K562 (cell line): ENCODE data around the gene TMEM107. TPM values are rescaled to one million over a fixed set of nuclear protein-coding genes. Genes with fewer than 3 reads are reported as not detected.

ENCODE experiments used
- ATAC-seq: fragments of 200-7000 bp; cut with Tn5 transposase; 3 replicates; pipeline ENCODE4 v1.9.1; 2020; ENCODE audit warnings: moderate library complexity
- BruUV-seq: library from RNA; stranded (reverse); fragments of 400-500 nt; replicated peaks from 2 replicates; lab custom pipeline; 2021; lab: Mats Ljungman, UMichigan
- CTCF ChIA-PET: fragments of 300-600 bp; formaldehyde crosslinking; extraction: SDS; loops from one replicate; lab custom pipeline; 2021; ENCODE audit warnings: low intra/inter-chr PET ratio; lab: Yijun Ruan, JAX
- POLR2A ChIA-PET: fragments of 300-600, 350-650 bp; sonication (Branson Sonifier 250); formaldehyde crosslinking; extraction: SDS; loops from one replicate; lab custom pipeline; 2021; ENCODE audit warnings: antibody characterized with exemption, inconsistent platforms; lab: Yijun Ruan, JAX
- DNase-seq, 4 experiments: peaks; one replicate each; pipeline versions ENCODE4 v3.0.0 to v3.0.0-alpha.2; 2011 to 2018; ENCODE audit warnings: low spot score in 3 of 4, mixed read lengths in 3 of 4; ENCODE audit errors: extremely low read depth in 1 of 4
- FAIRE-seq: peaks from 2 replicates; lab custom pipeline; 2011; peaks lifted over from hg19 to GRCh38; lab: Jason Lieb, UNC
- H2AFZ ChIP-seq: 2 replicates; pipeline ENCODE4 v1.6.0; 2011; ENCODE audit warnings: low read depth, low read length, control low read depth, inconsistent platforms
- H3K27ac ChIP-seq: fragments of 200-600 bp; 3 replicates; pipeline ENCODE4 v1.8.0; 2011; ENCODE audit warnings: low read depth, mild to moderate bottlenecking, control low read depth, inconsistent platforms, low read length, moderate library complexity, mixed read lengths; ENCODE audit errors: extremely low read depth
- H3K27me3 ChIP-seq, 2 experiments: fragments of 300-600 bp in 1 of 2; 2 replicates in 1 of 2; 3 replicates in 1 of 2; pipeline versions ENCODE4 v1.6.0 to v1.8.0; 2011; ENCODE audit warnings: inconsistent platforms in 2 of 2, low read length in 2 of 2, mild to moderate bottlenecking in 1 of 2, mixed read lengths in 1 of 2, moderate library complexity in 1 of 2; ENCODE audit not compliant: control insufficient read depth in 2 of 2, insufficient read depth in 2 of 2
- H3K36me3 ChIP-seq: fragments of 300-600 bp; 3 replicates; pipeline ENCODE4 v1.8.0; 2011; ENCODE audit warnings: mild to moderate bottlenecking, low read length, inconsistent platforms; ENCODE audit not compliant: control insufficient read depth, insufficient read depth
- H3K4me1 ChIP-seq, 2 experiments: fragments of 200-600 bp in 1 of 2; replicated peaks in 1 of 2; 2 replicates in 1 of 2; 3 replicates in 1 of 2; pipeline versions ENCODE4 v1.5.1 to v1.8.0; 2011; ENCODE audit warnings: inconsistent platforms in 2 of 2, low read length in 2 of 2, mild to moderate bottlenecking in 1 of 2, mixed read lengths in 1 of 2, moderate library complexity in 1 of 2; ENCODE audit not compliant: control insufficient read depth in 2 of 2, insufficient read depth in 2 of 2
- H3K4me2 ChIP-seq: 2 replicates; pipeline ENCODE4 v1.6.1; 2011; ENCODE audit warnings: low read length, control low read depth, inconsistent platforms, mixed read lengths; ENCODE audit not compliant: insufficient read depth
- H3K4me3 ChIP-seq: fragments of 200-600 bp; sonication (generic), shearing (Covaris generic); 2 replicates; pipeline ENCODE4 v1.5.1; 2016; ENCODE audit warnings: control low read depth, inconsistent platforms
- H3K79me2 ChIP-seq: fragments of 200-600 bp; 3 replicates; pipeline ENCODE4 v1.8.0; 2011; ENCODE audit warnings: low read length, inconsistent platforms; ENCODE audit not compliant: control insufficient read depth, insufficient read depth
- H3K9ac ChIP-seq, 2 experiments: 2 replicates each; pipeline versions ENCODE4 v1.6.0 to v1.6.1; 2011; ENCODE audit warnings: low read depth in 2 of 2, low read length in 2 of 2, control low read depth in 1 of 2, inconsistent platforms in 1 of 2, mild to moderate bottlenecking in 1 of 2, mixed read lengths in 1 of 2; ENCODE audit not compliant: insufficient read depth in 1 of 2
- H3K9me1 ChIP-seq: one replicate; pipeline ENCODE4 v1.6.0; 2011; ENCODE audit warnings: inconsistent platforms, mild to moderate bottlenecking, low read length, moderate library complexity; ENCODE audit not compliant: control insufficient read depth, insufficient read depth
- H3K9me3 ChIP-seq: replicated peaks from 2 replicates; pipeline ENCODE4 v1.5.1; 2011; ENCODE audit warnings: low read depth, low read length, inconsistent platforms; ENCODE audit not compliant: control insufficient read depth, insufficient read depth
- H4K20me1 ChIP-seq: replicated peaks from 2 replicates; pipeline ENCODE4 v1.6.1; 2011; ENCODE audit warnings: low read length, inconsistent platforms, mixed read lengths; ENCODE audit not compliant: control insufficient read depth, insufficient read depth
- GMEB1 ChIP-seq: fragments of 250-450 bp; sonication (Bioruptor Pico); IDR thresholded peaks from 2 replicates; pipeline ENCODE4 v1.4.0; 2020; ENCODE audit warnings: mild to moderate bottlenecking
- PKNOX1 ChIP-seq: fragments of 450-650 bp; IDR thresholded peaks from 2 replicates; pipeline ENCODE4 v1.6.1; 2016
- RBBP5 ChIP-seq: fragments of 200-600 bp; sonication (generic); IDR thresholded peaks from 2 replicates; pipeline ENCODE4 v1.6.1; 2012; ENCODE audit warnings: borderline replicate concordance, mild to moderate bottlenecking, low read length, control low read depth, inconsistent platforms; ENCODE audit not compliant: insufficient read depth, poor library complexity, severe bottlenecking
- TAF9B ChIP-seq: fragments of 450-650 bp; IDR thresholded peaks from 2 replicates; pipeline ENCODE4 v1.6.1; 2018; ENCODE audit warnings: mild to moderate bottlenecking; ENCODE audit not compliant: partially characterized antibody
- ZNF696 ChIP-seq: fragments of 250-450 bp; sonication (Bioruptor Pico); conservative IDR thresholded peaks from 2 replicates; pipeline ENCODE4 v1.4.0; 2020; ENCODE audit warnings: mild to moderate bottlenecking, moderate library complexity
- WGBS: fragments of 100-300 bp; shearing (Covaris generic); methylation state at CpG from one replicate; pipeline ENCODE4 v1.1.6; 2016; ENCODE audit warnings: low coverage, mixed read lengths; ENCODE audit not compliant: insufficient coverage; ENCODE audit errors: missing lambda C conversion rate; 5-methylcytosine and 5-hydroxymethylcytosine counted together
- in situ Hi-C: fragments of 300-500 bp; cut with MboI; formaldehyde crosslinking; loops from 4 replicates; pipeline ENCODE4 v1.15.0; 2018; ENCODE audit warnings: inconsistent platforms, mixed read lengths
- intact Hi-C: fragments of 100-400 bp; cut with micrococcal nuclease; formaldehyde crosslinking; loops from 2 replicates; pipeline ENCODE4 v1.14.2; 2022
- polyA plus RNA-seq, 8 experiments: library from polyadenylated mRNA; depleted of rRNA in 4 of 8; stranded (reverse) in 5 of 8; unstranded in 3 of 8; fragments of >200 nt; fragmentation: Nextera tagmentation in 2 of 8; fragmentation: Illumina TruSeq in 1 of 8; extraction: Ambion mirVana in 2 of 8; extraction: Trizol in 1 of 8; gene quantifications; 2 replicates each; pipeline versions ENCODE4 v1.2.1 to v1.2.3, GENCODE V29; 2011 to 2014; ENCODE audit warnings: inconsistent platforms in 1 of 8, missing spikeins in 1 of 8
- total RNA-seq, 7 experiments: library from RNA; depleted of rRNA in 6 of 7; stranded (reverse); fragments of >200 nt in 6 of 7; fragmentation: Illumina TruSeq in 2 of 7; extraction: Trizol in 2 of 7; gene quantifications; 2 replicates each; pipeline versions ENCODE4 v1.2.1 to v1.2.3, GENCODE V29; 2011 to 2021; ENCODE audit warnings: low replicate concordance in 1 of 7
- TF ChIP-seq, protein P1 (sequence below): fragments of 150-350 bp; conservative IDR thresholded peaks from 2 replicates; pipeline ENCODE4 v1.6.1; 2014; ENCODE audit warnings: low read length
- TF ChIP-seq, protein P2 (sequence below), 2 experiments: IDR thresholded peaks; 2 replicates each; pipeline ENCODE4 v1.6.1; 2012; ENCODE audit warnings: improper control_type of control experiment in 2 of 2, low read depth in 2 of 2, low read length in 2 of 2, borderline replicate concordance in 1 of 2
- TF ChIP-seq, protein P3 (sequence below), 2 experiments: IDR thresholded peaks; 2 replicates each; pipeline ENCODE4 v1.6.1; 2011; ENCODE audit warnings: borderline replicate concordance in 1 of 2, control low read depth in 1 of 2, low read depth in 1 of 2, low read length in 1 of 2, mild to moderate bottlenecking in 1 of 2, mixed read lengths in 1 of 2, moderate library complexity in 1 of 2; ENCODE audit not compliant: insufficient read depth in 1 of 2, insufficient read length in 1 of 2, poor library complexity in 1 of 2, severe bottlenecking in 1 of 2; ENCODE audit errors: extremely low read depth in 1 of 2

The TMEM107 gene
- total and polyA plus RNA-seq, 9 of the 15 experiments (the other 6 are each of a cell fraction or from before 2014, with no cell fraction given): 7.1 to 26.2 (median 16.9) TPM

DNA sequence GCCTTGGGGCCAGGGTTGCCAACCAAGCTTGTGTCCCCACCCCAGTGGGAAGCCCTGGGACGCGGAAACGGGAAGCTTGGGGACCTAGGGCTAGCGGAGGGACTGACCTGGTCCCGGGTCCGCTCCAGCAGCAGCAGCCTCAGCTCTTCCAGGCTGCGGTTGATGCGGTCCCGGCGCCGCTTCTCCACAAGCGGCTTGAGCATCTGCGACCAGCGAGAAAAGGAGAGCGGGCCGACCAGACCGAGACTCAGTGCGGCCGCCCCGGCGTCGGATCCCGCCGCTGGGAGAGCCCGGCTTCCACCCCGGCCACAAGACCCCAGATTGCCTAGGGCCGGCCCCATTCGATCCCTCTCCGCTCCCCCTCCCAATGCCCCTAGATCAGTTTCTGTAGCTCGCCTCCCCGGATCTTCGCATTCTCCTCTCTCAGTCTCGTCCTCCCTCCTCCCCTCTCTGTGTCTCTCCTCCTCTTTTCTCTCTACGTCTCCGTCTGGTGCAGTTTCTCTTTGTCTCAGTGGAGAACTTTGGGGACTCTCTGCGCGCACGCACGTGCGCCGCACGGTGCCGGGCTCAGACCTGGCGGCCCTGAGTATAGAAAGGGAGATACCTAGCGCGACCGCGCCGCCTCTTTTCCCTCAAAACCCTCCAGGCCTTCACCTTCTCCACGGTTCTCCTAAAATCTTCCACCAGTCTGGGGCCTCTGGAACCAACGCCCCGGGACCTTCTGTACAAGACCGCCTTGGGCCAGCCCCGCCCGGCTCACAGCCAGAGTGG, 53.1 kb downstream of the TMEM107 start:
- 0 out of 5 replicates have a peak, but pooled peaks cover 0 to 11% of the 10 kb centered on the region in 2 experiments for H3K27me3 ChIP-seq
- no peaks in the 10 kb centered on the region for H3K9me1 ChIP-seq
- DNase-seq (peak in 1 of 4 experiments; percentile 24), ATAC-seq (no peak), FAIRE-seq (no peak)
- H3K4me1 ChIP-seq: peaks cover 26 to 69% of the 10 kb centered on the region in 2 experiments
- in situ Hi-C loops (loop anchor here (5.0 kb wide), 2 partner anchors 99 to 179 kb away; no protein-coding TSS in a partner anchor), intact Hi-C loops (loop anchor here (5.0 to 10.0 kb wide), 3 partner anchors 49 to 288 kb away; partner anchors contain the start of gene KDM6B)
- CTCF ChIA-PET: no interaction called here
- no peaks in the 10 kb centered on the region for H3K36me3 ChIP-seq
- no peak overlapping the region for H3K27ac ChIP-seq
- peak overlapping the region in 1 of 2 experiments; percentile 85; a peak in 2 of 4 replicates for H3K9ac ChIP-seq
- POLR2A ChIA-PET: interaction anchor here (0.6 to 2.1 kb wide), 2 partner anchors 15 to 50 kb away, joined by 3 to 5 read pairs; no protein-coding TSS in a partner anchor
- H3K79me2 ChIP-seq: no peaks in the 10 kb centered on the region
- no peaks in the 10 kb centered on the region for H3K9me3 ChIP-seq
- WGBS: 6% methylated on average over 32 of the region's 55 CpGs
- BruUV-seq: no TSS peak
- H3K4me3 ChIP-seq: peak overlapping the region; percentile 65
- H2AFZ ChIP-seq: peak overlapping the region; percentile 82
- H3K4me2 ChIP-seq: peak overlapping the region; percentile 87
- peaks cover 8% of the 10 kb centered on the region; the same call in 1 of the 2 replicates for H4K20me1 ChIP-seq
- TF ChIP-seq, protein P1, sequence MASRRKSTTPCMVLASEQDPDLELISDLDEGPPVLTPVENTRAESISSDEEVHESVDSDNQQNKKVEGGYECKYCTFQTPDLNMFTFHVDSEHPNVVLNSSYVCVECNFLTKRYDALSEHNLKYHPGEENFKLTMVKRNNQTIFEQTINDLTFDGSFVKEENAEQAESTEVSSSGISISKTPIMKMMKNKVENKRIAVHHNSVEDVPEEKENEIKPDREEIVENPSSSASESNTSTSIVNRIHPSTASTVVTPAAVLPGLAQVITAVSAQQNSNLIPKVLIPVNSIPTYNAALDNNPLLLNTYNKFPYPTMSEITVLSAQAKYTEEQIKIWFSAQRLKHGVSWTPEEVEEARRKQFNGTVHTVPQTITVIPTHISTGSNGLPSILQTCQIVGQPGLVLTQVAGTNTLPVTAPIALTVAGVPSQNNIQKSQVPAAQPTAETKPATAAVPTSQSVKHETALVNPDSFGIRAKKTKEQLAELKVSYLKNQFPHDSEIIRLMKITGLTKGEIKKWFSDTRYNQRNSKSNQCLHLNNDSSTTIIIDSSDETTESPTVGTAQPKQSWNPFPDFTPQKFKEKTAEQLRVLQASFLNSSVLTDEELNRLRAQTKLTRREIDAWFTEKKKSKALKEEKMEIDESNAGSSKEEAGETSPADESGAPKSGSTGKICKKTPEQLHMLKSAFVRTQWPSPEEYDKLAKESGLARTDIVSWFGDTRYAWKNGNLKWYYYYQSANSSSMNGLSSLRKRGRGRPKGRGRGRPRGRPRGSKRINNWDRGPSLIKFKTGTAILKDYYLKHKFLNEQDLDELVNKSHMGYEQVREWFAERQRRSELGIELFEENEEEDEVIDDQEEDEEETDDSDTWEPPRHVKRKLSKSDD: no peak
- TF ChIP-seq, protein P2, sequence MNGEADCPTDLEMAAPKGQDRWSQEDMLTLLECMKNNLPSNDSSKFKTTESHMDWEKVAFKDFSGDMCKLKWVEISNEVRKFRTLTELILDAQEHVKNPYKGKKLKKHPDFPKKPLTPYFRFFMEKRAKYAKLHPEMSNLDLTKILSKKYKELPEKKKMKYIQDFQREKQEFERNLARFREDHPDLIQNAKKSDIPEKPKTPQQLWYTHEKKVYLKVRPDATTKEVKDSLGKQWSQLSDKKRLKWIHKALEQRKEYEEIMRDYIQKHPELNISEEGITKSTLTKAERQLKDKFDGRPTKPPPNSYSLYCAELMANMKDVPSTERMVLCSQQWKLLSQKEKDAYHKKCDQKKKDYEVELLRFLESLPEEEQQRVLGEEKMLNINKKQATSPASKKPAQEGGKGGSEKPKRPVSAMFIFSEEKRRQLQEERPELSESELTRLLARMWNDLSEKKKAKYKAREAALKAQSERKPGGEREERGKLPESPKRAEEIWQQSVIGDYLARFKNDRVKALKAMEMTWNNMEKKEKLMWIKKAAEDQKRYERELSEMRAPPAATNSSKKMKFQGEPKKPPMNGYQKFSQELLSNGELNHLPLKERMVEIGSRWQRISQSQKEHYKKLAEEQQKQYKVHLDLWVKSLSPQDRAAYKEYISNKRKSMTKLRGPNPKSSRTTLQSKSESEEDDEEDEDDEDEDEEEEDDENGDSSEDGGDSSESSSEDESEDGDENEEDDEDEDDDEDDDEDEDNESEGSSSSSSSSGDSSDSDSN (IDR thresholded peaks at IDR 0.05; ENCODE audit: borderline replicate concordance in 1 of 2, low read depth in 2 of 2, low read length in 2 of 2): 0 out of 4 replicates have a peak, but pooled peaks of 1 of the 2 experiments have one; percentile 60
- TF ChIP-seq ZNF696 (CRISPR knock-in tag): no peak
- TF ChIP-seq TAF9B: no peak
- TF ChIP-seq GMEB1 (CRISPR knock-in tag): no peak
- TF ChIP-seq PKNOX1: no peak
- TF ChIP-seq, protein P3, sequence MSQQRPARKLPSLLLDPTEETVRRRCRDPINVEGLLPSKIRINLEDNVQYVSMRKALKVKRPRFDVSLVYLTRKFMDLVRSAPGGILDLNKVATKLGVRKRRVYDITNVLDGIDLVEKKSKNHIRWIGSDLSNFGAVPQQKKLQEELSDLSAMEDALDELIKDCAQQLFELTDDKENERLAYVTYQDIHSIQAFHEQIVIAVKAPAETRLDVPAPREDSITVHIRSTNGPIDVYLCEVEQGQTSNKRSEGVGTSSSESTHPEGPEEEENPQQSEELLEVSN (IDR thresholded peaks at IDR 0.05; ENCODE audit: borderline replicate concordance in 1 of 2, extremely low read depth in 1 of 2, insufficient read depth in 1 of 2, insufficient read length in 1 of 2, low read depth in 1 of 2, low read length in 1 of 2, poor library complexity in 1 of 2, severe bottlenecking in 1 of 2): peak in 1 of 2 experiments; percentile 83
- peak; percentile 41 for TF ChIP-seq RBBP5
